NCI-H2081 treated with DMSO at 0.1 percent for 48 hours (cell line): ENCODE measurements around the gene SLC9B1.
"Not testable (repeated sequence)": the region's sequence is repeated elsewhere in the genome, so short reads cannot be mapped to it uniquely, and the experiment has no call there.

Experiments
- DNase-seq: peaks from one replicate; lab custom pipeline; 2025; lab: John Stamatoyannopoulos, UW

The SLC9B1 gene

GRCh38 chr4:103011378-103012025, 8.0 kb downstream of the SLC9B1 start:
- no peak for DNase-seq

GRCh38 chr4:103010804-103011203, 8.7 kb downstream of the SLC9B1 start:
- DNase-seq, result no peak

- no peak for DNase-seq
Measured at GRCh38 chr4:103008875-103009729, 10.4 kb downstream of the SLC9B1 start.

- no peak for DNase-seq
Measured at GRCh38 chr4:103002551-103002950, 17.0 kb downstream of the SLC9B1 start.

GRCh38 chr4:102994803-102995202, 24.7 kb downstream of the SLC9B1 start:
- DNase-seq, result no peak

GRCh38 chr4:102993985-102994384, 25.5 kb downstream of the SLC9B1 start:
- not testable (repeated sequence) for DNase-seq

- DNase-seq, result no peak
Measured at GRCh38 chr4:102988429-102989020, 31.0 kb downstream of the SLC9B1 start.

GRCh38 chr4:102981005-102981404, 38.5 kb downstream of the SLC9B1 start:
- no peak for DNase-seq

GRCh38 chr4:102961813-102962212, 57.7 kb downstream of the SLC9B1 start:
- DNase-seq, result not testable (repeated sequence)

GRCh38 chr4:102959496-102959895, 60.0 kb downstream of the SLC9B1 start:
- no peak for DNase-seq

- DNase-seq, result no peak
Measured at GRCh38 chr4:102945066-102945465, 74.4 kb downstream of the SLC9B1 start.

- not testable (repeated sequence) for DNase-seq
Measured at GRCh38 chr4:102938063-102938462, 81.4 kb downstream of the SLC9B1 start.

GRCh38 chr4:102935716-102936115, 83.8 kb downstream of the SLC9B1 start:
- DNase-seq, result no peak

GRCh38 chr4:102919697-102920096, 99.8 kb downstream of the SLC9B1 start:
- DNase-seq, result not testable (repeated sequence)

- no peak for DNase-seq
Measured at GRCh38 chr4:102918859-102919258, 100.6 kb downstream of the SLC9B1 start.

GRCh38 chr4:102901804-102902203, 117.7 kb downstream of the SLC9B1 start:
- DNase-seq, result no peak

- DNase-seq, result not testable (repeated sequence)
Measured at GRCh38 chr4:102897610-102898009, 121.9 kb downstream of the SLC9B1 start.

- DNase-seq, result not testable (repeated sequence)
Measured at GRCh38 chr4:102896547-102896946, 123.0 kb downstream of the SLC9B1 start.

- DNase-seq, result not testable (repeated sequence)
Measured at GRCh38 chr4:102889866-102890265, 129.6 kb downstream of the SLC9B1 start.

GRCh38 chr4:102888570-102888969, 130.9 kb downstream of the SLC9B1 start:
- not testable (repeated sequence) for DNase-seq

GRCh38 chr4:102883278-102883677, 136.2 kb downstream of the SLC9B1 start:
- no peak for DNase-seq

GRCh38 chr4:102881343-102881742, 138.2 kb downstream of the SLC9B1 start:
- DNase-seq, result no peak

GRCh38 chr4:102878901-102879300, 140.6 kb downstream of the SLC9B1 start:
- DNase-seq, result no peak
